CD4-positive, alpha-beta memory T cell (primary cell): ENCODE data around the gene ANKFY1. TPM values are rescaled to one million over a fixed set of nuclear protein-coding genes. Genes with fewer than 3 reads are reported as not detected.

ENCODE experiments used
- CTCF ChIA-PET: fragments of 350-600 bp; sonication (Branson Sonifier 250); formaldehyde crosslinking; loops from one replicate; lab custom pipeline; 2021; ENCODE audit warnings: inconsistent platforms; ENCODE audit not compliant: partially characterized antibody; lab: Charles Lee
- POLR2A ChIA-PET: fragments of 350-600 bp; sonication (Branson Sonifier 250); formaldehyde crosslinking; loops from one replicate; lab custom pipeline; 2021; ENCODE audit not compliant: partially characterized antibody; lab: Charles Lee
- DNase-seq, 5 donors: peaks; one replicate each; pipeline versions ENCODE4 v3.0.0 to v3.0.0-alpha.2; 2020 to 2022; ENCODE audit warnings: mixed read lengths in 1 of 5
- H3K27ac ChIP-seq: one replicate; pipeline ENCODE4 v1.7.0; 2013; ENCODE audit warnings: low read depth, low read length
- H3K27me3 ChIP-seq: 2 replicates; pipeline ENCODE4 v1.7.0; 2013; ENCODE audit warnings: mild to moderate bottlenecking, low read length, moderate library complexity; ENCODE audit not compliant: insufficient read depth
- H3K36me3 ChIP-seq: 2 replicates; pipeline ENCODE4 v1.7.0; 2013; ENCODE audit warnings: mild to moderate bottlenecking, low read length, moderate library complexity; ENCODE audit not compliant: insufficient read depth
- H3K4me1 ChIP-seq: 2 replicates; pipeline ENCODE4 v1.7.0; 2013; ENCODE audit warnings: mild to moderate bottlenecking, low read length, moderate library complexity; ENCODE audit not compliant: insufficient read depth
- H3K4me3 ChIP-seq, 2 donors: one replicate each; pipeline ENCODE4 v1.7.0; 2013; ENCODE audit warnings: low read length in 2 of 2, mild to moderate bottlenecking in 1 of 2
- H3K9me3 ChIP-seq, 2 donors: one replicate each; pipeline ENCODE4 v1.7.0; 2013; ENCODE audit warnings: low read length in 2 of 2, control low read depth in 1 of 2; ENCODE audit not compliant: control insufficient read depth in 1 of 2
- H3K27ac Mint-ChIP-seq, 7 donors: one replicate each; pipeline ENCODE4 v1.8.0; 2020 to 2021; ENCODE audit warnings: mixed read lengths in 7 of 7, mild to moderate bottlenecking in 6 of 7, inconsistent platforms in 3 of 7, moderate library complexity in 3 of 7
- H3K27me3 Mint-ChIP-seq, 2 donors: one replicate each; pipeline ENCODE4 v1.8.0; 2020 to 2021; ENCODE audit warnings: mixed read lengths in 2 of 2
- H3K36me3 Mint-ChIP-seq, 2 donors: one replicate each; pipeline ENCODE4 v1.8.0; 2020 to 2021; ENCODE audit warnings: mixed read lengths in 2 of 2, inconsistent platforms in 1 of 2, mild to moderate bottlenecking in 1 of 2
- H3K4me1 Mint-ChIP-seq, 4 donors: one replicate each; pipeline ENCODE4 v1.8.0; 2020 to 2021; ENCODE audit warnings: mixed read lengths in 4 of 4, mild to moderate bottlenecking in 1 of 4
- H3K4me3 Mint-ChIP-seq, 8 donors: one replicate each; pipeline ENCODE4 v1.8.0; 2020 to 2021; ENCODE audit warnings: mixed read lengths in 8 of 8, mild to moderate bottlenecking in 7 of 8, moderate library complexity in 6 of 8, inconsistent platforms in 3 of 8
- H3K9me3 Mint-ChIP-seq, 8 donors: one replicate each; pipeline ENCODE4 v1.8.0; 2020 to 2021; ENCODE audit warnings: mixed read lengths in 8 of 8, mild to moderate bottlenecking in 5 of 8, inconsistent platforms in 3 of 8, moderate library complexity in 1 of 8
- intact Hi-C: fragments of 100-400 bp; cut with micrococcal nuclease; formaldehyde crosslinking; loops from one replicate; pipeline ENCODE4 v1.15.1; 2023
- polyA plus RNA-seq, 2 donors: library from polyadenylated mRNA; unstranded; fragments of 300-500 nt; fragmentation: Illumina TruSeq; gene quantifications; one replicate each; pipeline ENCODE4 v1.2.3, GENCODE V29; 2021
- total RNA-seq, 2 experiments: library from RNA; stranded (reverse); gene quantifications; one replicate each; pipeline ENCODE4 v1.2.3, GENCODE V29; 2021

Gene ANKFY1
- total and polyA plus RNA-seq, 4 experiments from 2014 or later: 7.9 to 74.7 (median 47.9) TPM

DNA sequence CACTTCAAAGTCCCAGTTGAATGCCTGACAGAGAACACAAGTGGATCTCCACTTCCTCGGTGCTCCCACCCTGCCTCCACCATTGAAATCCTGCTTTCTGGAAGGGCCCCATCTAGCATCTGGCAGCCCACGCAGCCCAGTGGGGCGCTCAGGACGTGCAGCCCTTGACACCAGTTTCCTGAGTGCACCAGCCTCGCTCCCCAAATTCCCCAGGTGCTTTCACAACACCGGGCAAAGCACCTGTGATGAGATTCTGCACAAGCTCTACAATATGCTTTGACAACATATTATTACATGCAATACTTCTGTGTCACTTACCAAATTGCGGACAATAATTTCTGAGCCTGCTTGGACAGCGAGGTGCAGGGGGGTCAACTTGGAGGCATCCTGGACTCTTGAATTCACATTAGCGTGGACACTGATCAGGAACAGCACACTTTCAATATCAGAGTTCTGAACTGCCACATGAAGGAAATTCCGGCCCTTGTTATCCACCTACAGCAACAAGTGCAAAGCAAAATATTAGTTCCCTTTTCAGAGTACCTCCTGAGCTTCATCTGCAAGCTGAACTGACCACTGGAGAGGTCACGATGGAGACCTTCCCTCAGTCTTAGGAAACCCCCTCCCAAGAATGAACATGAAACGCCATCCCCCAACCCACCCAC is 86.8 kb downstream of the ANKFY1 start:
- no peaks in the 10 kb centered on the region for H3K9me3 Mint-ChIP-seq
- Histone ChIP-seq H3K4me1 (peaks cover 54% of the 10 kb centered on the region), H3K36me3 (peaks cover 48% of the 10 kb centered on the region), H3K4me3 (peak overlapping the region in 1 of 2 donors; percentile 14), H3K9me3 (no peaks in the 10 kb centered on the region), H3K27ac (peak overlapping the region; percentile 74), H3K27me3 (no peaks in the 10 kb centered on the region)
- peaks cover 35 to 62% of the 10 kb centered on the region in 2 donors for H3K36me3 Mint-ChIP-seq
- H3K27me3 Mint-ChIP-seq: no peaks in the 10 kb centered on the region
- H3K27ac Mint-ChIP-seq: peak overlapping the region; percentile 86 to 99 (median 98)
- peak overlapping the region; percentile 74 to 91 (median 82) for H3K4me3 Mint-ChIP-seq
- ChIA-PET POLR2A (interaction anchor here (0.9 to 5.1 kb wide), 3 partner anchors 33 to 212 kb away, joined by 3 to 121 read pairs (median 10); partner anchors contain the start of genes CYB5D2, UBE2G1 and ZZEF1), CTCF (interaction anchor here (0.7 to 2.8 kb wide), 3 partner anchors 12 to 23 kb away, joined by 3 to 13 read pairs (median 3); no protein-coding TSS in a partner anchor)
- intact Hi-C loops: loop anchor here (1.0 kb wide), 1 partner anchor 34 kb away; the partner anchor contains the start of genes CYB5D2 and ZZEF1
- no peak for DNase-seq
- H3K4me1 Mint-ChIP-seq: peaks cover 41 to 64% (median 46%) of the 10 kb centered on the region in 4 donors

DNA sequence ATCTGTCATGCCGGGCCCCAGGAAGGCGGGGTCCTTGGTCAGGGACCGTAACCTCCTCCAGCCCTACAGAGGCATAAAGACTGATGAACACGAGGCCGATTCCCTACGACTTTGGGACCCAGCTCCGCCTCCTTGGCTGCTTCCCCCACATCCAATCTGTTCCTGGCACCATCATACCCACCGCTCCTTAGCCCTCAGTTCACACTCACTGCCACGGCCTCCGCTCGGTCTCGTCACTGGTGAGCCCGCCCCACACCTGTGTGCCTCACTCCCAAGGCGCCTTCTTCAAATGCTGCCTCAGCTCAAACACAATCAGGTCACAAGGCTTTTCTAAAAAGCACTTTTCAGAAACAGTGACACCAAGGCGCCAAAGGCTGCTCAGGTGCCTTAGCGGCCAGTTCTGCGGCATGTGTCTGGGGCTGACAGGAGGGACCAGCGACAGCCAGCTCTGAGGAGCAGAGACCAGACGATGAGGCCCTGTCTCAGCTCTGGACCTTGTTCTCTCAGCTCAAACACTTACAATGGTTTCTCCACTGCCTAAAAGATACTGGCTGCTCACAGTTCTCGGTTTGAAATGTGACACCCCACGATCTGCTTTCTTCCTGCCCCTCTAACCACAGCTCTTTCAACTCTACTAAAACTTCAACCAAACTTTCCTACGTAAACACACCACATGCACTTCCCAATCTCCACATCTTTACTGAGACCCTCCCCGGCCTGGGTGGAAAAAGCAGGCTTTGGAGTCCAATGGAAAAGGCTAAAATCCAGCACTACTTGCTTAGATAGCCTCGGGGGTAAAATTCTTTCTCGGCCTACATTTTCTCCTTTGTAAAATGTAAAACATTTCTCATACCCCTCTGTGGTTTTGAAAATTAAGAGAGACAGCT is 87.6 kb downstream of the ANKFY1 start:
- CTCF ChIA-PET: interaction anchor here (0.7 to 2.8 kb wide), 4 partner anchors 13 to 34 kb away, joined by 3 to 13 read pairs (median 4); partner anchors contain the start of gene ZZEF1
- peak; percentile 58 to 68 (median 63) for DNase-seq
- peaks cover 54% of the 10 kb centered on the region for H3K4me1 ChIP-seq
- H3K27ac ChIP-seq: peak overlapping the region; percentile 74
- intact Hi-C loops: loop anchor here (1.0 kb wide), 1 partner anchor 33 kb away; the partner anchor contains the start of genes CYB5D2 and ZZEF1
- H3K9me3 ChIP-seq: no peaks in the 10 kb centered on the region
- peak overlapping the region; percentile 1 to 47 for H3K4me3 ChIP-seq
- Mint-ChIP-seq H3K27me3 (no peaks in the 10 kb centered on the region), H3K36me3 (peaks cover 42 to 62% of the 10 kb centered on the region in 2 donors), H3K4me3 (peak overlapping the region; percentile 74 to 91 (median 82)), H3K4me1 (peaks cover 41 to 64% (median 46%) of the 10 kb centered on the region in 4 donors), H3K9me3 (no peaks in the 10 kb centered on the region), H3K27ac (peak overlapping the region; percentile 86 to 99 (median 98))
- POLR2A ChIA-PET: interaction anchor here (0.7 to 5.1 kb wide), 9 partner anchors 9 to 211 kb away, joined by 3 to 121 read pairs (median 4); partner anchors contain the start of genes CYB5D2, UBE2G1 and ZZEF1
- peaks cover 49% of the 10 kb centered on the region for H3K36me3 ChIP-seq
- no peaks in the 10 kb centered on the region for H3K27me3 ChIP-seq

DNA sequence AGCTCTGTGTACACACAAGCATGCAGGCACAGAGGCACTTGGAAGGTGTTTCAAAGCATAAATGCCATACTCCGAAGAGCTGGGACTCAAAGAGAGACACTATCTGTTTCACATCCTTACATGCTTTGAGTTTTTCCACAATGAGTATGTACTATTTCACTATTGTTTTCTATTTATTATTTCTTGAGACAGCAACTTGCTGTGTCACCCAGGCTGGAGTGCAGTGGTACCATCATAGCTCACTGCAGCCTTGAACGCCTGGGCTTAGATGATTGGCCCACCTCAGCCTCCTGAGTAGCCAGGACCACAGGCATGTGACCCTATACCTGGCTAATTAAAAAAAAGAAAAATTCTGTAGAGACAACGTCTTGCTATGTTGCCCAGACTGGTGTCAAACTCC is 89.2 kb downstream of the ANKFY1 start:
- Histone ChIP-seq H3K4me3 (no peak overlapping the region), H3K4me1 (peaks cover 54% of the 10 kb centered on the region), H3K27me3 (no peaks in the 10 kb centered on the region), H3K9me3 (no peaks in the 10 kb centered on the region), H3K36me3 (peaks cover 56% of the 10 kb centered on the region), H3K27ac (peak overlapping the region; percentile 74)
- Mint-ChIP-seq H3K4me1 (peaks cover 41 to 64% (median 46%) of the 10 kb centered on the region in 4 donors), H3K9me3 (no peaks in the 10 kb centered on the region), H3K36me3 (peaks cover 49 to 65% of the 10 kb centered on the region in 2 donors), H3K27me3 (no peaks in the 10 kb centered on the region), H3K27ac (peak overlapping the region; percentile 83 to 99 (median 90)), H3K4me3 (peak overlapping the region in 5 of 8 donors; percentile 29 to 78 (median 57))
- POLR2A ChIA-PET: interaction anchor here (0.9 to 5.1 kb wide), 3 partner anchors 9 to 31 kb away, joined by 4 to 121 read pairs (median 4); partner anchors contain the start of genes CYB5D2 and ZZEF1
- intact Hi-C loops: no loop called here
- no peak for DNase-seq
- CTCF ChIA-PET: interaction anchor here (1.1 kb wide), 1 partner anchor 31 kb away, joined by 3 read pairs; no protein-coding TSS in a partner anchor

DNA sequence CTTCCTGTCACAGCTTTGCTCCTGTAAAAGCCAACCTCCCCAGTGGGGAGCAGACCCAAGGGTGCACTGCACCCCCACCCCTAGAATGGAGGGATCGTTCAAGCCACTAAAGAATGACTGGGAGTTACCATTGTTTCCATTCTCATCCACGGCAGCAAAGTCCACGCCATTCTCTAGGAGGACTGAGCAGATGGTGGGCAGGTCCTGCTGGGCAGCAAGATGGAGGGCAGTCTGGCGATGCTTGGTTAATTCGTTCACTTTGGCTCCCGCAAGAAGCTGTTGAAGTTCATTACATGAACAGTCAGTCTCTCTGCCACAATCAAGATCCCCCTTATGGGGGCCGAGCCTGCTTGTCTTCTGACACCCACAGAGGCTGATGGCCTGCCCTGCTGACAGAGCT is 90.0 kb downstream of the ANKFY1 start:
- POLR2A ChIA-PET: interaction anchor here (0.9 to 5.1 kb wide), 3 partner anchors 10 to 30 kb away, joined by 4 to 121 read pairs (median 4); partner anchors contain the start of genes CYB5D2 and ZZEF1
- peak overlapping the region; percentile 74 for H3K27ac ChIP-seq
- H3K27me3 ChIP-seq: no peaks in the 10 kb centered on the region
- peaks cover 49 to 65% of the 10 kb centered on the region in 2 donors for H3K36me3 Mint-ChIP-seq
- H3K36me3 ChIP-seq: peaks cover 56% of the 10 kb centered on the region
- no peaks in the 10 kb centered on the region for H3K27me3 Mint-ChIP-seq
- DNase-seq: no peak
- peak overlapping the region in 4 of 8 donors; percentile 29 to 67 (median 44) for H3K4me3 Mint-ChIP-seq
- H3K9me3 ChIP-seq: no peaks in the 10 kb centered on the region
- H3K9me3 Mint-ChIP-seq: no peaks in the 10 kb centered on the region
- no peak overlapping the region for H3K4me3 ChIP-seq
- CTCF ChIA-PET: interaction anchor here (1.1 kb wide), 1 partner anchor 30 kb away, joined by 3 read pairs; no protein-coding TSS in a partner anchor
- H3K4me1 Mint-ChIP-seq: peaks cover 43 to 61% (median 46%) of the 10 kb centered on the region in 4 donors
- intact Hi-C loops: no loop called here
- peak overlapping the region; percentile 83 to 99 (median 90) for H3K27ac Mint-ChIP-seq
- peaks cover 54% of the 10 kb centered on the region for H3K4me1 ChIP-seq

- no peaks in the 10 kb centered on the region for H3K9me3 Mint-ChIP-seq
- Histone ChIP-seq H3K27ac (no peak overlapping the region), H3K36me3 (peaks cover 60% of the 10 kb centered on the region), H3K9me3 (no peaks in the 10 kb centered on the region), H3K4me1 (peaks cover 43% of the 10 kb centered on the region), H3K27me3 (no peaks in the 10 kb centered on the region), H3K4me3 (no peak overlapping the region)
- no peaks in the 10 kb centered on the region for H3K27me3 Mint-ChIP-seq
- intact Hi-C loops: no loop called here
- H3K4me3 Mint-ChIP-seq: no peak overlapping the region
- DNase-seq: no peak
- H3K27ac Mint-ChIP-seq: peak overlapping the region in 3 of 7 donors; percentile 13 to 65 (median 36)
- ChIA-PET POLR2A (interaction anchor here (3.3 kb wide), 1 partner anchor 29 kb away, joined by 19 read pairs; the partner anchor contains the start of genes CYB5D2 and ZZEF1), CTCF (no interaction called here)
- H3K36me3 Mint-ChIP-seq: peaks cover 48 to 60% of the 10 kb centered on the region in 2 donors
- peaks cover 33 to 49% (median 39%) of the 10 kb centered on the region in 4 donors for H3K4me1 Mint-ChIP-seq
These were observed 91.4 kb downstream of the ANKFY1 start for GRCh38 chr17:4172356-4172755.

DNA sequence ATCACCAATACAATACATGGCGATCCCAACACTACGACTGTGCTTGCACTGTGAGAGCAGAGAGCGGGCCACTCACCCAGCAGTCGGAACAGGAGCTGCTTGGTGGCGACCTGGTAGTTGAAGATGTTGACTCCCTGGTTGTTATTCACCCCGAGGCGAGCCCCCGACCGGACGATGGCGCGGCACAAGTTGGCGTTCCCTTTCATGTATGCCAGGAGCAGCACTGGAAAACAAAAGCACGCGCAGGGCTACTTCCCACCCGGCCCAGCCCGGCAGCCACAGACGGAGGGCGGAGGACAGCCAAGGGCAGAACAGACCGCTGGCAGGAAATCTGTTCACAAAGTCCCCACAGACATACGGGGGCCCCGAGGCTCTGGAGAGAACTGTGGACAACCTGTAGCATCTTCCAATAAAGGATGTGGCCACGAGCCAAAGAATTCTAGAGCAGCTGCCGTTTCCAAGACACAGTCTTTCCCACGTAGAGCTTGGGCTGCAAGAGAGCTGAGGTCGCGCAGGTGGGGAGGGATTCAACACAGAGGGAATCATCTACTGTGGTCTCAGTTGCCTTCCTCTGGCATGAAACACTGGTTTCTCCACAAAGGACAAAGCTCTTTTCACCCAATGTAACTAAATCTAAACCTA is 93.0 kb downstream of the ANKFY1 start:
- intact Hi-C loops: no loop called here
- CTCF ChIA-PET: interaction anchor here (0.9 kb wide), 1 partner anchor 10 kb away, joined by 3 read pairs; no protein-coding TSS in a partner anchor
- no peak overlapping the region for H3K4me3 ChIP-seq
- H3K4me1 ChIP-seq: peaks cover 27% of the 10 kb centered on the region
- no peaks in the 10 kb centered on the region for H3K9me3 ChIP-seq
- DNase-seq: no peak
- POLR2A ChIA-PET: interaction anchor here (0.6 to 3.3 kb wide), 2 partner anchors 28 to 74 kb away, joined by 3 to 19 read pairs; partner anchors contain the start of genes CYB5D2 and ZZEF1
- H3K36me3 Mint-ChIP-seq: peaks cover 62 to 67% of the 10 kb centered on the region in 2 donors
- no peaks in the 10 kb centered on the region for H3K9me3 Mint-ChIP-seq
- no peak overlapping the region for H3K27ac ChIP-seq
- no peak overlapping the region for H3K4me3 Mint-ChIP-seq
- H3K27ac Mint-ChIP-seq: peak overlapping the region in 3 of 7 donors; percentile 31 to 52 (median 42)
- H3K27me3 Mint-ChIP-seq: no peaks in the 10 kb centered on the region
- H3K36me3 ChIP-seq: peaks cover 75% of the 10 kb centered on the region
- peaks cover 19 to 33% (median 24%) of the 10 kb centered on the region in 4 donors for H3K4me1 Mint-ChIP-seq
- H3K27me3 ChIP-seq: no peaks in the 10 kb centered on the region
